Measurements from ENCODE around the gene COQ4. TPM values are rescaled to one million over a fixed set of nuclear protein-coding genes. Genes with fewer than 3 reads are reported as not detected.

Gene COQ4
- total RNA-seq, 1 donor from 2014 or later, result 16.8 TPM

GRCh38 chr9:128286440-128286839 is 36.2 kb upstream of the COQ4 start:
- Histone ChIP-seq H3K36me3 (no peaks in the 10 kb centered on the region), H3K4me3 (no peak overlapping the region), H3K27ac (no peak overlapping the region), H3K79me2 (ENCODE audit: low read depth) (no peaks in the 10 kb centered on the region), H3K9ac (no peak overlapping the region), H3K4me1 (no peaks in the 10 kb centered on the region), H3F3A (ENCODE audit: low read depth) (no peaks in the 10 kb centered on the region), H3K9me3 (ENCODE audit: low read depth) (no peaks in the 10 kb centered on the region), H4K20me1 (ENCODE audit: low read depth) (no peaks in the 10 kb centered on the region), H3K27me3 (no peaks in the 10 kb centered on the region), H3K4me2 (no peak overlapping the region), H2AFZ (replicated peaks) (no peak overlapping the region)
- DNase-seq (ENCODE audit: low spot score), result no peak
- H3K4me3 Mint-ChIP-seq, result peak overlapping the region; percentile 64
- TF ChIP-seq EZH2 (IDR thresholded peaks at IDR 0.05) (no peak), CTCF (IDR thresholded peaks at IDR 0.05) (no peak), EZH2phosphoT487 (IDR thresholded peaks at IDR 0.05) (no peak)
- no peaks in the 10 kb centered on the region for H3K4me1 Mint-ChIP-seq
- H3K27me3 Mint-ChIP-seq (ENCODE audit: insufficient read depth, low read depth), result peaks cover 3% of the 10 kb centered on the region
- H3K36me3 Mint-ChIP-seq, result peaks cover 3% of the 10 kb centered on the region
- H3K9me3 Mint-ChIP-seq, result no peaks in the 10 kb centered on the region
- no peak overlapping the region for H3K27ac Mint-ChIP-seq

- no peaks in the 10 kb centered on the region for H3K79me2 ChIP-seq (ENCODE audit: low read depth)
- no peak overlapping the region for H3K27ac Mint-ChIP-seq
- peaks cover 3% of the 10 kb centered on the region for H3K27me3 Mint-ChIP-seq (ENCODE audit: insufficient read depth, low read depth)
Measured at GRCh38 chr9:128288273-128289004, 34.2 kb upstream of the COQ4 start.

GRCh38 chr9:128292009-128292408 is 30.6 kb upstream of the COQ4 start:
- no peak overlapping the region for H3K27ac Mint-ChIP-seq
- Histone ChIP-seq H3K36me3 (no peaks in the 10 kb centered on the region), H4K20me1 (ENCODE audit: low read depth) (no peaks in the 10 kb centered on the region), H2AFZ (replicated peaks) (no peak overlapping the region), H3K9me3 (ENCODE audit: low read depth) (no peaks in the 10 kb centered on the region), H3K27me3 (no peaks in the 10 kb centered on the region), H3K79me2 (ENCODE audit: low read depth) (no peaks in the 10 kb centered on the region), H3K4me3 (no peak overlapping the region), H3K4me2 (no peak overlapping the region), H3F3A (ENCODE audit: low read depth) (no peaks in the 10 kb centered on the region), H3K4me1 (no peaks in the 10 kb centered on the region), H3K27ac (no peak overlapping the region), H3K9ac (no peak overlapping the region)
- H3K4me3 Mint-ChIP-seq, result no peak overlapping the region
- peaks cover 7% of the 10 kb centered on the region for H3K4me1 Mint-ChIP-seq
- H3K36me3 Mint-ChIP-seq, result peaks cover 3% of the 10 kb centered on the region
- H3K9me3 Mint-ChIP-seq, result no peaks in the 10 kb centered on the region
- DNase-seq (ENCODE audit: low spot score), result no peak
- TF ChIP-seq EZH2 (IDR thresholded peaks at IDR 0.05) (no peak), CTCF (IDR thresholded peaks at IDR 0.05) (no peak), EZH2phosphoT487 (IDR thresholded peaks at IDR 0.05) (no peak)
- H3K27me3 Mint-ChIP-seq (ENCODE audit: insufficient read depth, low read depth), result no peaks in the 10 kb centered on the region

More at GRCh38 chr9:128288273-128289004, 34.2 kb upstream of the COQ4 start:
- peaks cover 3% of the 10 kb centered on the region for H3K36me3 Mint-ChIP-seq
- no peak overlapping the region for H3K9ac ChIP-seq
- H3K36me3 ChIP-seq, result no peaks in the 10 kb centered on the region
- H3K9me3 Mint-ChIP-seq, result no peaks in the 10 kb centered on the region
- no peak for DNase-seq (ENCODE audit: low spot score)
- H3K4me1 Mint-ChIP-seq, result no peaks in the 10 kb centered on the region
- no peaks in the 10 kb centered on the region for H4K20me1 ChIP-seq (ENCODE audit: low read depth)
- H3K4me1 ChIP-seq, result no peaks in the 10 kb centered on the region
- TF ChIP-seq EZH2 (IDR thresholded peaks at IDR 0.05) (no peak), EZH2phosphoT487 (IDR thresholded peaks at IDR 0.05) (no peak), CTCF (IDR thresholded peaks at IDR 0.05) (no peak)
- H3K4me3 Mint-ChIP-seq, result no peak overlapping the region
- H3K27me3 ChIP-seq, result no peaks in the 10 kb centered on the region
- no peaks in the 10 kb centered on the region for H3F3A ChIP-seq (ENCODE audit: low read depth)
- no peaks in the 10 kb centered on the region for H3K9me3 ChIP-seq (ENCODE audit: low read depth)
- no peak overlapping the region for H2AFZ ChIP-seq (replicated peaks)
- H3K27ac ChIP-seq, result no peak overlapping the region
- no peak overlapping the region for H3K4me2 ChIP-seq
- no peak overlapping the region for H3K4me3 ChIP-seq
